Kidney epithelial cell (primary cell): ENCODE measurements around the gene DLG2. TPM values are rescaled to one million over a fixed set of nuclear protein-coding genes. Genes with fewer than 3 reads are reported as not detected.

Source experiments
- DNase-seq: peaks from one replicate; pipeline ENCODE4 v3.0.0-alpha.2; 2010; ENCODE audit warnings: low read depth
- H3K27me3 ChIP-seq: 2 replicates; pipeline ENCODE4 v1.6.0; 2011; ENCODE audit warnings: low read length; ENCODE audit not compliant: control insufficient read depth, insufficient read depth
- H3K36me3 ChIP-seq: 2 replicates; pipeline ENCODE4 v1.5.1; 2011; ENCODE audit warnings: low read length; ENCODE audit not compliant: control insufficient read depth, insufficient read depth
- H3K4me3 ChIP-seq: 2 replicates; pipeline ENCODE4 v1.5.1; 2011; ENCODE audit warnings: low read depth, mild to moderate bottlenecking, control low read depth, low read length
- CTCF ChIP-seq: IDR thresholded peaks from 2 replicates; pipeline ENCODE4 v1.5.1; 2011; ENCODE audit warnings: mild to moderate bottlenecking, moderate library complexity, low read length, control low read depth, inconsistent platforms; ENCODE audit not compliant: insufficient read depth, poor library complexity, severe bottlenecking
- total RNA-seq: library from RNA; depleted of rRNA; stranded (reverse); fragments of >200 nt; gene quantifications from 2 replicates; pipeline ENCODE4 v1.2.3, GENCODE V29; 2015

Gene DLG2
- total RNA-seq, 1 donor from 2014 or later, result 0.75 TPM

DNA sequence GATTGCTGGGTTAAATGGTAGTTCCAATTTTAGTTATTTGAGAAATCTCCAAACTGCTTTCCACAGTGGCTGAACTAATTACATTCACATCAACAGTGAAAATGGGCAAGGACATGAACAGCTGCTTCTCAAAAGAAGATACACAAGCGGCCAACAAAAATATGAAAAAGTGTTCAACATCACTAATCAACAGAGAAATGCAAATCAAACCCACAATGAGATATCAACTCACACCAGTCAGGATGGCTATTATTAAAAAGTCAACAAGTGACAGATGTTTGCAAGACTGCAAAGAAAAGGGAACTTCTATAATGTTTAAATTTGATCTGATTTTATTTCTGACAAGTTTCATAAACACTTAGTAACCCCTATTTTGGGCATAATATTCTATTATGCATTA lies 537.5 kb downstream of the DLG2 start:
- Histone ChIP-seq H3K27me3 (no peaks in the 10 kb centered on the region), H3K36me3 (no peaks in the 10 kb centered on the region), H3K4me3 (no peak overlapping the region)
- no peak for TF ChIP-seq CTCF
- no peak for DNase-seq

- TF ChIP-seq CTCF, result no peak
- no peaks in the 10 kb centered on the region for H3K27me3 ChIP-seq
- H3K4me3 ChIP-seq, result no peak overlapping the region
- no peaks in the 10 kb centered on the region for H3K36me3 ChIP-seq
- no peak for DNase-seq
Observed at GRCh38 chr11:85088286-85088685, 538.9 kb downstream of the DLG2 start.

DNA sequence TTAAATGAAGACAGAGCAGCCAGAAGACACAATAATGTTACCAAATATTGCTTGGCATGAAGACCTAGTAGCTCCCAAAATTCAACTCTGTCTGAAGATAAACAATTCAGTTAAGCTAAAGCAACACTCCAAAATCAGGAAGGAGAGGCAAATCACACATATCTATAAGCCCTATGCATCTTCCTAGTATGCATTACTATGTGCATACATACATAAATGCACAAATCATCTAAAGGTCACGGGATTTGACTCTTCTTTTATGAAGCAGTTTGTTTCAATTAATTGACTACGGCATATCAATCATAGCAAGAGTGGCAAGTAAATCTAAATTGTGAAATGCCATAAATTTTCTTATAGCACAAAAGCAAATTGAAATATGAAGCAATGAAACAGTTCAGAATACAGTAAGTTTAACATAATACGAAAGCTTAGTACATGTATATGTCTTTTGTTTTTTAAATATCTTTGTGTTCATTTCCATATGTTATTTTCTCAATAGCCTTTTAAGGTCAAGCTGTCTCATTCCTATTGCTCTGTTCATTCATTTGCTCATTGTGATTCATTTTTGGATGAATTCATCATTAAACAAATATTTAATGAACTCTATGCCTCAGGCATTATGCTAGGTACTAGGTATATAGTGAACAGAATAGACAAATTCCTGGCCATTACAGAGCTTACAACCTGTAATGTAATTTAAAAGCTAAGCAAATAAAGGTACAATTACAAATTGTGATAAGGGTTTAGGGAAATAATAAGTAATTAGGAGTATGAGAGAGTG lies 540.5 kb downstream of the DLG2 start:
- no peak for TF ChIP-seq CTCF
- Histone ChIP-seq H3K36me3 (no peaks in the 10 kb centered on the region), H3K4me3 (no peak overlapping the region), H3K27me3 (no peaks in the 10 kb centered on the region)
- no peak for DNase-seq

- DNase-seq, result no peak
- Histone ChIP-seq H3K36me3 (no peaks in the 10 kb centered on the region), H3K27me3 (no peaks in the 10 kb centered on the region), H3K4me3 (no peak overlapping the region)
- TF ChIP-seq CTCF, result no peak
Observed at GRCh38 chr11:85076535-85077330, 550.4 kb downstream of the DLG2 start.

DNA sequence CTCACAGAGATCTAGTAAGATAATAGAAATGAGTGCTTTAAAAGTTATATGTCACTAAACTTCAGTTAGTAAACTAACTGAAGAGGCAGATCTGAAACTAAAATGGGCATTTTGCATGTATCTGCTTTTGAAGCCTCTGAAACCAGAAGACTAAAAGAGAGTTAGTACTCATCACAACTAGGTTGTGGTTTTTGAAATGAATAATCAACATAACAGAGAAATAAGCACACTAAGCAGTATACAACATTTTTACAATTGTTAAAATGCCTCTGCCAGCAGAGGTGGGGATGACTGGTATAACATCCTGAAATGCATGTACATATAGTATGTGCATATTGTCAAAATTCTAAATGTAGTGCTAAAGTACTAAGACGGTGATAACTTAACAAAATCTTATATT lies 564.5 kb downstream of the DLG2 start:
- no peaks in the 10 kb centered on the region for H3K27me3 ChIP-seq
- no peak for TF ChIP-seq CTCF
- no peaks in the 10 kb centered on the region for H3K36me3 ChIP-seq
- DNase-seq, result no peak
- H3K4me3 ChIP-seq, result no peak overlapping the region
